Liver (tissue), 2 donors: ENCODE measurements around the gene BEST2.

Experiments used
- CTCF ChIP-seq: fragments of 150-350 bp; IDR thresholded peaks from 2 replicates; pipeline ENCODE4 v1.5.1; 2017; ENCODE audit warnings: improper control_type of control experiment, low read depth, low read length; ENCODE audit not compliant: missing input control
- REST ChIP-seq: IDR thresholded peaks from 2 replicates; pipeline ENCODE4 v1.6.1; 2016; ENCODE audit warnings: antibody characterized with exemption, mild to moderate bottlenecking
- donor health status: healthy.

- no peak for TF ChIP-seq CTCF
- no peak for TF ChIP-seq REST
These were observed 27.8 kb downstream of the BEST2 start for GRCh38 chr19:12779162-12779993.
